ENCODE results near the gene TMEM120B. TPM values are rescaled to one million over a fixed set of nuclear protein-coding genes. Genes with fewer than 3 reads are reported as not detected.

TMEM120B gene
- total RNA-seq, 1 experiment from 2014 or later = 22.3 TPM

- H3K9me3 ChIP-seq (ENCODE audit: low read depth, low read length, poor library complexity, severe bottlenecking) = no peaks in the 10 kb centered on the region
- TF ChIP-seq EZH2 (IDR thresholded peaks at IDR 0.05; ENCODE audit: borderline replicate concordance, low read depth, low read length, poor library complexity, severe bottlenecking) (no peak), CTCF (conservative IDR thresholded peaks at IDR 0.05; ENCODE audit: low read depth, low read length) (no peak)
- ChIA-PET CTCF (no interaction called here), POLR2A (ENCODE audit: low non-redundant PET) (no interaction called here)
- H3K27me3 ChIP-seq (replicated peaks; ENCODE audit: insufficient read depth, low read depth, low read length, poor library complexity) = no peaks in the 10 kb centered on the region
- H3K4me3 ChIP-seq (ENCODE audit: low read depth, low read length, poor library complexity, severe bottlenecking) = no peak overlapping the region
- H3K27ac ChIP-seq (ENCODE audit: low read depth, low read length, poor library complexity, severe bottlenecking) = no peak overlapping the region
- intact Hi-C loops (cut with micrococcal nuclease; ENCODE audit: unreplicated experiment) = no loop called here
- H3K36me3 ChIP-seq (ENCODE audit: insufficient read depth, low read length, poor library complexity, severe bottlenecking) = no peaks in the 10 kb centered on the region
- peaks cover 6% of the 10 kb centered on the region for H3K4me1 ChIP-seq (ENCODE audit: insufficient read depth, low read length, poor library complexity, severe bottlenecking)
- BruUV-seq (replicated peaks) = no TSS peak
- DNase-seq (ENCODE audit: low spot score) = no peak
These were observed 36.7 kb downstream of the TMEM120B start for GRCh38 chr12:121749267-121749666.

GRCh38 chr12:121750507-121750955 lies 38.0 kb downstream of the TMEM120B start:
- no peaks in the 10 kb centered on the region for H3K27me3 ChIP-seq (replicated peaks; ENCODE audit: insufficient read depth, low read depth, low read length, poor library complexity)
- intact Hi-C loops (cut with micrococcal nuclease; ENCODE audit: unreplicated experiment) = no loop called here
- CTCF ChIA-PET = no interaction called here
- no TSS peak for BruUV-seq (replicated peaks)
- no peak for TF ChIP-seq CTCF (conservative IDR thresholded peaks at IDR 0.05; ENCODE audit: low read depth, low read length)
- TF ChIP-seq EZH2 (IDR thresholded peaks at IDR 0.05; ENCODE audit: borderline replicate concordance, low read depth, low read length, poor library complexity, severe bottlenecking) = no peak
- H3K9me3 ChIP-seq (ENCODE audit: low read depth, low read length, poor library complexity, severe bottlenecking) = no peaks in the 10 kb centered on the region
- peaks cover 6% of the 10 kb centered on the region for H3K4me1 ChIP-seq (ENCODE audit: insufficient read depth, low read length, poor library complexity, severe bottlenecking)
- H3K36me3 ChIP-seq (ENCODE audit: insufficient read depth, low read length, poor library complexity, severe bottlenecking) = no peaks in the 10 kb centered on the region
- DNase-seq (ENCODE audit: low spot score) = no peak
- POLR2A ChIA-PET (ENCODE audit: low non-redundant PET) = no interaction called here
- H3K4me3 ChIP-seq (ENCODE audit: low read depth, low read length, poor library complexity, severe bottlenecking) = no peak overlapping the region
- H3K27ac ChIP-seq (ENCODE audit: low read depth, low read length, poor library complexity, severe bottlenecking) = no peak overlapping the region

- Histone ChIP-seq H3K27me3 (replicated peaks; ENCODE audit: insufficient read depth, low read depth, low read length, poor library complexity) (no peaks in the 10 kb centered on the region), H3K9me3 (ENCODE audit: low read depth, low read length, poor library complexity, severe bottlenecking) (no peaks in the 10 kb centered on the region), H3K4me3 (ENCODE audit: low read depth, low read length, poor library complexity, severe bottlenecking) (no peak overlapping the region), H3K4me1 (ENCODE audit: insufficient read depth, low read length, poor library complexity, severe bottlenecking) (peaks cover 6% of the 10 kb centered on the region), H3K27ac (ENCODE audit: low read depth, low read length, poor library complexity, severe bottlenecking) (no peak overlapping the region), H3K36me3 (ENCODE audit: insufficient read depth, low read length, poor library complexity, severe bottlenecking) (no peaks in the 10 kb centered on the region)
- intact Hi-C loops (cut with micrococcal nuclease; ENCODE audit: unreplicated experiment) = no loop called here
- no TSS peak for BruUV-seq (replicated peaks)
- POLR2A ChIA-PET (ENCODE audit: low non-redundant PET) = no interaction called here
- DNase-seq (ENCODE audit: low spot score) = no peak
- CTCF ChIA-PET = no interaction called here
- no peak for TF ChIP-seq EZH2 (IDR thresholded peaks at IDR 0.05; ENCODE audit: borderline replicate concordance, low read depth, low read length, poor library complexity, severe bottlenecking)
- TF ChIP-seq CTCF (conservative IDR thresholded peaks at IDR 0.05; ENCODE audit: low read depth, low read length) = no peak
These were observed 38.5 kb downstream of the TMEM120B start for GRCh38 chr12:121751034-121751433.

Data from A673 (cell line).